K562 (cell line): ENCODE results near the gene PTK7. TPM values are rescaled to one million over a fixed set of nuclear protein-coding genes. Genes with fewer than 3 reads are reported as not detected.
"Not testable (repeated sequence)": the region's sequence is repeated elsewhere in the genome, so short reads cannot be mapped to it uniquely, and the experiment has no call there.

Experiments used
- ATAC-seq: fragments of 200-7000 bp; cut with Tn5 transposase; 3 replicates; pipeline ENCODE4 v1.9.1; 2020; ENCODE audit warnings: moderate library complexity
- BruUV-seq: library from RNA; stranded (reverse); fragments of 400-500 nt; replicated peaks from 2 replicates; lab custom pipeline; 2021; lab: Mats Ljungman, UMichigan
- CTCF ChIA-PET: fragments of 300-600 bp; formaldehyde crosslinking; extraction: SDS; loops from one replicate; lab custom pipeline; 2021; ENCODE audit warnings: low intra/inter-chr PET ratio; lab: Yijun Ruan, JAX
- POLR2A ChIA-PET: fragments of 300-600, 350-650 bp; sonication (Branson Sonifier 250); formaldehyde crosslinking; extraction: SDS; loops from one replicate; lab custom pipeline; 2021; ENCODE audit warnings: antibody characterized with exemption, inconsistent platforms; lab: Yijun Ruan, JAX
- DNase-seq, 4 experiments: peaks; one replicate each; pipeline versions ENCODE4 v3.0.0 to v3.0.0-alpha.2; 2011 to 2018; ENCODE audit warnings: low spot score in 3 of 4, mixed read lengths in 3 of 4; ENCODE audit errors: extremely low read depth in 1 of 4
- FAIRE-seq: peaks from 2 replicates; lab custom pipeline; 2011; peaks lifted over from hg19 to GRCh38; lab: Jason Lieb, UNC
- H2AFZ ChIP-seq: 2 replicates; pipeline ENCODE4 v1.6.0; 2011; ENCODE audit warnings: low read depth, low read length, control low read depth, inconsistent platforms
- H3K27ac ChIP-seq: fragments of 200-600 bp; 3 replicates; pipeline ENCODE4 v1.8.0; 2011; ENCODE audit warnings: low read depth, mild to moderate bottlenecking, control low read depth, inconsistent platforms, low read length, moderate library complexity, mixed read lengths; ENCODE audit errors: extremely low read depth
- H3K27me3 ChIP-seq, 2 experiments: fragments of 300-600 bp in 1 of 2; 2 replicates in 1 of 2; 3 replicates in 1 of 2; pipeline versions ENCODE4 v1.6.0 to v1.8.0; 2011; ENCODE audit warnings: inconsistent platforms in 2 of 2, low read length in 2 of 2, mild to moderate bottlenecking in 1 of 2, mixed read lengths in 1 of 2, moderate library complexity in 1 of 2; ENCODE audit not compliant: control insufficient read depth in 2 of 2, insufficient read depth in 2 of 2
- H3K36me3 ChIP-seq: fragments of 300-600 bp; 3 replicates; pipeline ENCODE4 v1.8.0; 2011; ENCODE audit warnings: mild to moderate bottlenecking, low read length, inconsistent platforms; ENCODE audit not compliant: control insufficient read depth, insufficient read depth
- H3K4me1 ChIP-seq, 2 experiments: fragments of 200-600 bp in 1 of 2; replicated peaks in 1 of 2; 2 replicates in 1 of 2; 3 replicates in 1 of 2; pipeline versions ENCODE4 v1.5.1 to v1.8.0; 2011; ENCODE audit warnings: inconsistent platforms in 2 of 2, low read length in 2 of 2, mild to moderate bottlenecking in 1 of 2, mixed read lengths in 1 of 2, moderate library complexity in 1 of 2; ENCODE audit not compliant: control insufficient read depth in 2 of 2, insufficient read depth in 2 of 2
- H3K4me2 ChIP-seq: 2 replicates; pipeline ENCODE4 v1.6.1; 2011; ENCODE audit warnings: low read length, control low read depth, inconsistent platforms, mixed read lengths; ENCODE audit not compliant: insufficient read depth
- H3K4me3 ChIP-seq: fragments of 200-600 bp; sonication (generic), shearing (Covaris generic); 2 replicates; pipeline ENCODE4 v1.5.1; 2016; ENCODE audit warnings: control low read depth, inconsistent platforms
- H3K79me2 ChIP-seq: fragments of 200-600 bp; 3 replicates; pipeline ENCODE4 v1.8.0; 2011; ENCODE audit warnings: low read length, inconsistent platforms; ENCODE audit not compliant: control insufficient read depth, insufficient read depth
- H3K9ac ChIP-seq, 2 experiments: 2 replicates each; pipeline versions ENCODE4 v1.6.0 to v1.6.1; 2011; ENCODE audit warnings: low read depth in 2 of 2, low read length in 2 of 2, control low read depth in 1 of 2, inconsistent platforms in 1 of 2, mild to moderate bottlenecking in 1 of 2, mixed read lengths in 1 of 2; ENCODE audit not compliant: insufficient read depth in 1 of 2
- H3K9me1 ChIP-seq: one replicate; pipeline ENCODE4 v1.6.0; 2011; ENCODE audit warnings: inconsistent platforms, mild to moderate bottlenecking, low read length, moderate library complexity; ENCODE audit not compliant: control insufficient read depth, insufficient read depth
- H3K9me3 ChIP-seq: replicated peaks from 2 replicates; pipeline ENCODE4 v1.5.1; 2011; ENCODE audit warnings: low read depth, low read length, inconsistent platforms; ENCODE audit not compliant: control insufficient read depth, insufficient read depth
- H4K20me1 ChIP-seq: replicated peaks from 2 replicates; pipeline ENCODE4 v1.6.1; 2011; ENCODE audit warnings: low read length, inconsistent platforms, mixed read lengths; ENCODE audit not compliant: control insufficient read depth, insufficient read depth
- EGR1 ChIP-seq: fragments of 450-650 bp; conservative IDR thresholded peaks from 2 replicates; pipeline ENCODE4 v1.6.1; 2017; ENCODE audit warnings: mild to moderate bottlenecking
- POLR2A ChIP-seq: fragments of 450-650 bp; conservative IDR thresholded peaks from 2 replicates; pipeline ENCODE4 v1.6.1; 2016
- POLR2G ChIP-seq: fragments of 200-400 bp; formaldehyde crosslinking; IDR thresholded peaks from 2 replicates; pipeline ENCODE4 v1.6.1; 2017; ENCODE audit warnings: low read depth, mild to moderate bottlenecking, antibody characterized with exemption, low read length, moderate library complexity
- RBFOX2 ChIP-seq: fragments of 200-400 bp; formaldehyde crosslinking; IDR thresholded peaks from 2 replicates; pipeline ENCODE4 v1.6.1; 2017; ENCODE audit warnings: low read depth, mild to moderate bottlenecking, low read length, moderate library complexity
- ZBTB7A ChIP-seq: IDR thresholded peaks from 2 replicates; pipeline ENCODE4 v1.6.1; 2011; ENCODE audit warnings: low read depth, mild to moderate bottlenecking, low read length, moderate library complexity, borderline replicate concordance; ENCODE audit not compliant: control insufficient read depth
- WGBS: fragments of 100-300 bp; shearing (Covaris generic); methylation state at CpG from one replicate; pipeline ENCODE4 v1.1.6; 2016; ENCODE audit warnings: low coverage, mixed read lengths; ENCODE audit not compliant: insufficient coverage; ENCODE audit errors: missing lambda C conversion rate; 5-methylcytosine and 5-hydroxymethylcytosine counted together
- in situ Hi-C: fragments of 300-500 bp; cut with MboI; formaldehyde crosslinking; loops from 4 replicates; pipeline ENCODE4 v1.15.0; 2018; ENCODE audit warnings: inconsistent platforms, mixed read lengths
- intact Hi-C: fragments of 100-400 bp; cut with micrococcal nuclease; formaldehyde crosslinking; loops from 2 replicates; pipeline ENCODE4 v1.14.2; 2022
- polyA plus RNA-seq, 8 experiments: library from polyadenylated mRNA; depleted of rRNA in 4 of 8; stranded (reverse) in 5 of 8; unstranded in 3 of 8; fragments of >200 nt; fragmentation: Nextera tagmentation in 2 of 8; fragmentation: Illumina TruSeq in 1 of 8; extraction: Ambion mirVana in 2 of 8; extraction: Trizol in 1 of 8; gene quantifications; 2 replicates each; pipeline versions ENCODE4 v1.2.1 to v1.2.3, GENCODE V29; 2011 to 2014; ENCODE audit warnings: inconsistent platforms in 1 of 8, missing spikeins in 1 of 8
- total RNA-seq, 7 experiments: library from RNA; depleted of rRNA in 6 of 7; stranded (reverse); fragments of >200 nt in 6 of 7; fragmentation: Illumina TruSeq in 2 of 7; extraction: Trizol in 2 of 7; gene quantifications; 2 replicates each; pipeline versions ENCODE4 v1.2.1 to v1.2.3, GENCODE V29; 2011 to 2021; ENCODE audit warnings: low replicate concordance in 1 of 7
- TF ChIP-seq, protein P1 (sequence below): sonication (generic); formaldehyde crosslinking; IDR thresholded peaks from 2 replicates; pipeline ENCODE4 v1.8.1; 2023; ENCODE audit warnings: mild to moderate bottlenecking, missing genetic modification reagents

Gene PTK7
- total and polyA plus RNA-seq, 9 of the 15 experiments (the other 6 are each of a cell fraction or from before 2014, with no cell fraction given): 0.20 to 6.8 (median 4.2) TPM

DNA sequence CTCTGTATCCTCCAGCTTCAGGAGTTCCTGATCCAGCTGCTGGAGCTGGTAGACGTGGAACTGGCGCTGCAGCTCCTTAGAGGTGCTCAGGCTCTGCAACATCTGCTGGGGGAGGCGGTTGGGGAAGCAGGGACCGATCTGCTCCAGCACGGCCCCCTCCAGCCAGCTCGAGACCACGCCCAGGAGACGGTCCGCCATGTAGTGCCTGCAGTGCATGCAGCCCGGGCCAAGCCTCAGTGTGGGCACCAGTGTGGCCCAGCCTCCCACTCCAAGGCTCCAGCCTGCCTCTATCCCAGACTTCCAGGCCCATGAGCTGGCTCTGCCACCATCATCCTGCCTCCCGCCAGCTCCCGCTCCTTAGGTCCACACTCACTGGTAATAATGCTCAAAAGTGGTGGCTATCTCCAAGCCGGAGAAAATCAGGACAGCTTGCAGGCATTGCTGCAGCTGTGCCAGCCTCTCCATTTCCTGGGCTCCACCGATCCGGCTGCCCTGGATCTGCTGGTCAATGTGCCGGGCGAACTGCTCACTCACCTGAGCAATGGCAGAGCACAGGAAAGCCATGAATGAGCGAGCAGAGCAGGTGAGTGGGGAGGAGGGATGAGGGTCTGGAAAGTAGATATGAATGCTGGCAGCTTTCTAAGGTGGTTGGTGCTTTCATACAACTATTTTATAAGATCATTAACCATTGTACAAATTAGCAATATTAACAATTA lies 35.4 kb upstream of the PTK7 start:
- Histone ChIP-seq H3K9me1 (peaks cover 9% of the 10 kb centered on the region), H3K9ac (peak overlapping the region in 1 of 2 experiments; percentile 54; a peak in 1 of 4 replicates), H3K79me2 (no peaks in the 10 kb centered on the region), H3K4me3 (no peak overlapping the region), H3K9me3 (no peaks in the 10 kb centered on the region), H2AFZ (no peak overlapping the region), H3K4me2 (no peak overlapping the region), H3K36me3 (peaks cover 80% of the 10 kb centered on the region), H3K27me3 (no peaks in the 10 kb centered on the region), H4K20me1 (no peaks in the 10 kb centered on the region), H3K4me1 (peaks cover 0 to 10% of the 10 kb centered on the region in 2 experiments; a peak in 3 of 5 replicates), H3K27ac (no peak overlapping the region)
- DNase-seq (no peak), ATAC-seq (no peak), FAIRE-seq (no peak)
- no TSS peak for BruUV-seq
- peak; percentile 45; the same call in 1 of the 2 replicates for TF ChIP-seq RBFOX2
- 0 out of 2 replicates have a peak, but pooled peaks have one; percentile 6 for TF ChIP-seq POLR2A
- TF ChIP-seq POLR2G: peak; percentile 57
- no peak for TF ChIP-seq EGR1
- TF ChIP-seq, protein P1, sequence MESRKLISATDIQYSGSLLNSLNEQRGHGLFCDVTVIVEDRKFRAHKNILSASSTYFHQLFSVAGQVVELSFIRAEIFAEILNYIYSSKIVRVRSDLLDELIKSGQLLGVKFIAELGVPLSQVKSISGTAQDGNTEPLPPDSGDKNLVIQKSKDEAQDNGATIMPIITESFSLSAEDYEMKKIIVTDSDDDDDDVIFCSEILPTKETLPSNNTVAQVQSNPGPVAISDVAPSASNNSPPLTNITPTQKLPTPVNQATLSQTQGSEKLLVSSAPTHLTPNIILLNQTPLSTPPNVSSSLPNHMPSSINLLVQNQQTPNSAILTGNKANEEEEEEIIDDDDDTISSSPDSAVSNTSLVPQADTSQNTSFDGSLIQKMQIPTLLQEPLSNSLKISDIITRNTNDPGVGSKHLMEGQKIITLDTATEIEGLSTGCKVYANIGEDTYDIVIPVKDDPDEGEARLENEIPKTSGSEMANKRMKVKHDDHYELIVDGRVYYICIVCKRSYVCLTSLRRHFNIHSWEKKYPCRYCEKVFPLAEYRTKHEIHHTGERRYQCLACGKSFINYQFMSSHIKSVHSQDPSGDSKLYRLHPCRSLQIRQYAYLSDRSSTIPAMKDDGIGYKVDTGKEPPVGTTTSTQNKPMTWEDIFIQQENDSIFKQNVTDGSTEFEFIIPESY (CRISPR knock-in tag): 0 out of 2 replicates have a peak, but pooled peaks have one; percentile 11
- TF ChIP-seq ZBTB7A: no peak
- intact Hi-C loops (no loop called here), in situ Hi-C loops (no loop called here)
- WGBS: 91% methylated on average over 18 of the region's 18 CpGs
- ChIA-PET CTCF (no interaction called here), POLR2A (interaction anchor here (0.7 to 2.6 kb wide), 5 partner anchors 8 to 103 kb away, joined by 3 to 7 read pairs (median 3); no protein-coding TSS in a partner anchor)

GRCh38 chr6:43041475-43041874 lies 34.6 kb upstream of the PTK7 start:
- CTCF ChIA-PET: not testable (repeated sequence)
- POLR2A ChIA-PET: interaction anchor here (1.1 to 2.5 kb wide), 5 partner anchors 8 to 13 kb away, joined by 3 to 12 read pairs (median 5); partner anchors contain the start of gene CUL7

More at GRCh38 chr6:43041475-43041874, 34.6 kb upstream of the PTK7 start:
- H3K27ac ChIP-seq, H3K79me2 ChIP-seq, H3K9me3 ChIP-seq, DNase-seq, in situ Hi-C loops, ATAC-seq, H4K20me1 ChIP-seq, H3K9me1 ChIP-seq, H3K27me3 ChIP-seq, H3K4me3 ChIP-seq, H3K4me2 ChIP-seq, H3K9ac ChIP-seq, H2AFZ ChIP-seq, intact Hi-C loops, FAIRE-seq, BruUV-seq: not testable (repeated sequence)
- H3K36me3 ChIP-seq: peaks cover 83% of the 10 kb centered on the region
- 81% methylated on average over 7 of the region's 8 CpGs for WGBS
- H3K4me1 ChIP-seq: peaks cover 0 to 10% of the 10 kb centered on the region in 2 experiments; a peak in 3 of 5 replicates
